Ishikawa (cell line): ENCODE results near the gene GCN1.

Experiments used
- CEBPB ChIP-seq: IDR thresholded peaks from 2 replicates; pipeline ENCODE4 v1.6.1; 2012
- CREB1 ChIP-seq: IDR thresholded peaks from 2 replicates; pipeline ENCODE4 v1.6.1; 2012; ENCODE audit warnings: low read depth
- EGR1 ChIP-seq: IDR thresholded peaks from 2 replicates; pipeline ENCODE4 v1.6.1; 2012
- EP300 ChIP-seq: IDR thresholded peaks from 2 replicates; pipeline ENCODE4 v1.6.1; 2012; ENCODE audit warnings: borderline replicate concordance
- FOXM1 ChIP-seq: IDR thresholded peaks from 2 replicates; pipeline ENCODE4 v1.6.1; 2012; ENCODE audit warnings: low read depth, borderline replicate concordance
- MAX ChIP-seq: IDR thresholded peaks from 2 replicates; pipeline ENCODE4 v1.6.1; 2012
- NFIC ChIP-seq: IDR thresholded peaks from 2 replicates; pipeline ENCODE4 v1.6.1; 2012
- RAD21 ChIP-seq: IDR thresholded peaks from 2 replicates; pipeline ENCODE4 v1.6.1; 2012; ENCODE audit warnings: low read depth
- REST ChIP-seq: IDR thresholded peaks from 2 replicates; pipeline ENCODE4 v1.6.1; 2012; ENCODE audit warnings: low read depth, mild to moderate bottlenecking
- TAF1 ChIP-seq: IDR thresholded peaks from 2 replicates; pipeline ENCODE4 v1.6.1; 2012; ENCODE audit warnings: low read depth, mild to moderate bottlenecking
- TCF12 ChIP-seq: IDR thresholded peaks from 2 replicates; pipeline ENCODE4 v1.6.1; 2012; ENCODE audit warnings: low read depth
- TEAD4 ChIP-seq: IDR thresholded peaks from 2 replicates; pipeline ENCODE4 v1.6.1; 2012
- USF1 ChIP-seq: IDR thresholded peaks from 2 replicates; pipeline ENCODE4 v1.6.1; 2012
- YY1 ChIP-seq: IDR thresholded peaks from 2 replicates; pipeline ENCODE4 v1.6.1; 2012; ENCODE audit warnings: low read depth
- ZBTB7A ChIP-seq: IDR thresholded peaks from 2 replicates; pipeline ENCODE4 v1.6.1; 2012; ENCODE audit warnings: low read depth

Gene GCN1

GRCh38 chr12:120131116-120131515 lies 63.4 kb downstream of the GCN1 start:
- TF ChIP-seq USF1 (no peak), FOXM1 (no peak), REST (no peak), CEBPB (no peak), TEAD4 (no peak), YY1 (no peak), EGR1 (no peak), ZBTB7A (no peak), TAF1 (no peak)

GRCh38 chr12:120130011-120130410 lies 64.5 kb downstream of the GCN1 start:
- TF ChIP-seq TCF12 (no peak), NFIC (no peak), EP300 (no peak), FOXM1 (no peak), YY1 (no peak), CEBPB (no peak), MAX (no peak), EGR1 (no peak), TAF1 (no peak), RAD21 (no peak), CREB1 (no peak), REST (no peak), ZBTB7A (no peak), USF1 (no peak), TEAD4 (no peak)

GRCh38 chr12:120126635-120127005 lies 67.9 kb downstream of the GCN1 start:
- TF ChIP-seq FOXM1 (no peak), TCF12 (no peak), RAD21 (no peak), TEAD4 (no peak), USF1 (no peak), CEBPB (no peak), EP300 (no peak), REST (no peak), NFIC (no peak), EGR1 (no peak), MAX (no peak), TAF1 (no peak), ZBTB7A (no peak), CREB1 (no peak)

GRCh38 chr12:120125792-120126634 lies 68.5 kb downstream of the GCN1 start:
- no peak for TF ChIP-seq USF1
- TF ChIP-seq TCF12 = no peak
- no peak for TF ChIP-seq EP300
- no peak for TF ChIP-seq MAX
- TF ChIP-seq TEAD4 = no peak
- TF ChIP-seq ZBTB7A = no peak
- no peak for TF ChIP-seq CREB1
- TF ChIP-seq CEBPB = no peak
- TF ChIP-seq RAD21 = no peak
- no peak for TF ChIP-seq TAF1
- no peak for TF ChIP-seq REST
- TF ChIP-seq YY1 = no peak
- TF ChIP-seq NFIC = no peak
- no peak for TF ChIP-seq FOXM1
- no peak for TF ChIP-seq EGR1
